ENCODE measurements around the gene CACNG1. TPM values are rescaled to one million over a fixed set of nuclear protein-coding genes. Genes with fewer than 3 reads are reported as not detected.

Gene CACNG1
- total RNA-seq, 3 donors from 2014 or later: not detected

GRCh38 chr17:67069603-67070136 is 25.3 kb downstream of the CACNG1 start:
- DNase-seq (ENCODE audit: low spot score in 2 of 2): no peak
- no peaks in the 10 kb centered on the region for H3K27me3 ChIP-seq
- H3K4me1 ChIP-seq: no peaks in the 10 kb centered on the region
- intact Hi-C loops (cut with DNase I; ENCODE audit: low total_unique reads): no loop called here
- H3K4me3 ChIP-seq: no peak overlapping the region
- TF ChIP-seq POLR2AphosphoS5 (IDR thresholded peaks at IDR 0.05): no peak
- TF ChIP-seq CTCF (IDR thresholded peaks at IDR 0.05): no peak
- TF ChIP-seq POLR2A (IDR thresholded peaks at IDR 0.05): no peak
- H3K36me3 ChIP-seq: no peaks in the 10 kb centered on the region
- H3K9me3 ChIP-seq: no peaks in the 10 kb centered on the region
- H3K27ac ChIP-seq: no peak overlapping the region

GRCh38 chr17:67071595-67071994 is 27.2 kb downstream of the CACNG1 start:
- H3K4me1 ChIP-seq: no peaks in the 10 kb centered on the region
- intact Hi-C loops (cut with DNase I; ENCODE audit: low total_unique reads): no loop called here
- no peaks in the 10 kb centered on the region for H3K36me3 ChIP-seq
- TF ChIP-seq POLR2AphosphoS5 (IDR thresholded peaks at IDR 0.05): no peak
- no peak for TF ChIP-seq CTCF (IDR thresholded peaks at IDR 0.05)
- TF ChIP-seq POLR2A (IDR thresholded peaks at IDR 0.05): no peak
- no peak for DNase-seq (ENCODE audit: low spot score in 2 of 2)
- no peak overlapping the region for H3K4me3 ChIP-seq
- H3K27me3 ChIP-seq: no peaks in the 10 kb centered on the region
- H3K27ac ChIP-seq: no peak overlapping the region
- no peaks in the 10 kb centered on the region for H3K9me3 ChIP-seq

- intact Hi-C loops (cut with DNase I; ENCODE audit: low total_unique reads): no loop called here
- no peak overlapping the region for H3K4me3 ChIP-seq
- H3K4me1 ChIP-seq: no peaks in the 10 kb centered on the region
- H3K9me3 ChIP-seq: no peaks in the 10 kb centered on the region
- TF ChIP-seq CTCF (IDR thresholded peaks at IDR 0.05): no peak
- no peak for DNase-seq (ENCODE audit: low spot score in 2 of 2)
- no peaks in the 10 kb centered on the region for H3K36me3 ChIP-seq
- no peaks in the 10 kb centered on the region for H3K27me3 ChIP-seq
- H3K27ac ChIP-seq: no peak overlapping the region
Measured at GRCh38 chr17:67072885-67073284, 28.5 kb downstream of the CACNG1 start.

GRCh38 chr17:67074781-67075180 is 30.4 kb downstream of the CACNG1 start:
- intact Hi-C loops (cut with DNase I; ENCODE audit: low total_unique reads): no loop called here
- Histone ChIP-seq H3K4me1 (no peaks in the 10 kb centered on the region), H3K27me3 (no peaks in the 10 kb centered on the region), H3K4me3 (no peak overlapping the region), H3K27ac (no peak overlapping the region), H3K9me3 (no peaks in the 10 kb centered on the region), H3K36me3 (no peaks in the 10 kb centered on the region)
- TF ChIP-seq POLR2AphosphoS5 (IDR thresholded peaks at IDR 0.05) (no peak), CTCF (IDR thresholded peaks at IDR 0.05) (no peak), POLR2A (IDR thresholded peaks at IDR 0.05) (no peak)
- DNase-seq (ENCODE audit: low spot score in 2 of 2): no peak

- intact Hi-C loops (cut with DNase I; ENCODE audit: low total_unique reads): no loop called here
- TF ChIP-seq CTCF (IDR thresholded peaks at IDR 0.05) (no peak), POLR2A (IDR thresholded peaks at IDR 0.05) (no peak), POLR2AphosphoS5 (IDR thresholded peaks at IDR 0.05) (no peak)
- Histone ChIP-seq H3K4me3 (no peak overlapping the region), H3K27me3 (no peaks in the 10 kb centered on the region), H3K4me1 (no peaks in the 10 kb centered on the region), H3K36me3 (no peaks in the 10 kb centered on the region), H3K9me3 (no peaks in the 10 kb centered on the region), H3K27ac (no peak overlapping the region)
- no peak for DNase-seq (ENCODE audit: low spot score in 2 of 2)
Measured at GRCh38 chr17:67076290-67076689, 31.9 kb downstream of the CACNG1 start.
